M059J (cell line): Measurements from ENCODE around the gene FGD1. TPM values are rescaled to one million over a fixed set of nuclear protein-coding genes. Genes with fewer than 3 reads are reported as not detected.
A peak's percentile ranks its signal among the peaks of the same experiment; 100 is the strongest.

ENCODE experiments used
- DNase-seq: peaks from one replicate; pipeline ENCODE4 v3.0.0-alpha.2; 2012; ENCODE audit warnings: low read depth
- total RNA-seq: library from RNA; depleted of rRNA; stranded (reverse); fragments of >200 nt; shearing (Covaris generic); gene quantifications from 2 replicates; pipeline ENCODE4 v1.2.3, GENCODE V29; 2014

The FGD1 gene
- total RNA-seq, 1 experiment from 2014 or later: 10.4 TPM

DNA sequence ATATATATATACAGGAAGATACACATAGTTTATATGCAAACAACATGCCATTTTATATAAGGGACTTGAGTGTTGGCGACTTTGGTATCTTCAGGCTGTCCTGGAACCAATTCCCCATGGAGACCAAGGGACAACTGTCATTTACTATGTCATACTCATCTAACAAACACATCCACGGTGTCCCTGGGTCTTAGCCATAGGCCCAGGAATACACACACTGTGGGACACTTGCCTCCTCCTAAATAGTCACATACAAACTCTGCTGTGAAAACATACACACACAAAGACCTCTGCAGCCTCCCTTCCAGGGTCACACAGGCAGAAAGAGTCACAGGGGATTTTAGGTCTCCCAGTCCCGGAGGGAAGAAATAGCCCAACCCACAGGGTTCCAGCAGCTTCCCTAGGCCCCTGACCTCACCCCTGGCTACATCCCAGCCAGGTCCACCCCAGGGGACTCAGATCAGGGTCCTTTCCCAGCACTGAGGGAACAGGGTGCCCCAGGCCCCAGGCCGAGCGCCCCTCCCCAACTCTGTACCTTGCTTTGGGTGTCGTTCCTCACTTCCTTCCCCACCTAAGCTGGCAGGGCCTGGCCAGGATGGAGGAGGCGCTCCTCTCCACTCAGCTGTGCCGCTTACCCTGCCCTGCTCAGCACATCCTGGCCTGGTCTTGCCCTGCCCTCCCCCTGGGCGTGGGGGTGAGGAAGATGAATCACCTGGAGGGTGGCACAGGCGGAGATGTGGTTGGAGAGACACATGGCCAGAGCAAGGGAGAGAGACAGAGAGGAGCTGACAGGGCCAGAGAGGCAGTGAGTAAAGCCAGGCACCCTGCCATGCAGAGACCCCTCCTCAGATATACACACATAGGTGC lies 21.8 kb downstream of the FGD1 start:
- peak; percentile 74 for DNase-seq

GRCh38 chrX:54470054-54470760 lies 25.8 kb downstream of the FGD1 start:
- DNase-seq: no peak

DNA sequence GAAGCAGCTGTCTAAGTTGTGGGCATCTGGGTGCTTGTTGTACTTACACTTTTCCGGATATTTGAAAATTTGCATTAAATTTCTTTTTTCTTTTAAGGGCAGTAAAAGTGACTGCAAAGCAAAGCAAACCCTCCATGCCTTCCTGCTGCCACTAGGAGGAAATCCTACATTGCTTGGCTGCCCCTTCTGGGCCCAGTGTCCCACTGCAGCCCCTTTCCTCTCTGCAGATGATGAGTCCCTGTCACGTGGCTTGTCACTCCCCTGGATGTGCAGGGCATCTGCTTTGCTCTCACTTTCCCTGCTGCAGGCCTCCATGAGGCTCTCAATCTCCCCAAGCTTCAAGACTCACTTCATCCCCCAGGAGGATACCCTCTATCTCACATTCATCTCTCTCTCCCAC lies 43.1 kb downstream of the FGD1 start:
- DNase-seq: peak; percentile 25

- DNase-seq: no peak
Measured at GRCh38 chrX:54449929-54450328, 46.1 kb downstream of the FGD1 start.

- DNase-seq: peak; percentile 15
Measured at GRCh38 chrX:54447461-54447860, 48.6 kb downstream of the FGD1 start.

- DNase-seq: no peak
Measured at GRCh38 chrX:54446084-54446483, 50.0 kb downstream of the FGD1 start.

DNA sequence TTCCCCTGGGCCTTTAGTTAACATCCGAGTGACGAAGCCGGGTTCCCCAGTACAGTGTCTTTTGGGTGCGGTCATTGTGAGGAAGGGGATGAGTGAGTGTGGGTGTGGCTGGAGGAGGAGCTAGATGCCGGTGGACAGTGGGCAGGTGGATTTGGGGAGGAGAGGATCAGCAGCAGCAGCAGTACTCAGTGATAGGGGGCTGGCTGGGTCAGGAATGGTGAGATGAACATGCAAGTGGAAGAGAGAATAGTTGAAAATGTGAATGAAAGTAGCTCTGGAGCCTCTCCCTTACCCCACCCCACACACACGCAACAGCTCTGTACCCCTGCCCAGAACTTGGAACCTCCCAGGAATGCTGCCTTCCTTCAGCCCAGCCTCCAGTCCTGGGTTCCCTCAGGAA lies 51.3 kb downstream of the FGD1 start:
- DNase-seq: no peak

GRCh38 chrX:54442790-54443189 lies 53.2 kb downstream of the FGD1 start:
- DNase-seq: no peak

DNA sequence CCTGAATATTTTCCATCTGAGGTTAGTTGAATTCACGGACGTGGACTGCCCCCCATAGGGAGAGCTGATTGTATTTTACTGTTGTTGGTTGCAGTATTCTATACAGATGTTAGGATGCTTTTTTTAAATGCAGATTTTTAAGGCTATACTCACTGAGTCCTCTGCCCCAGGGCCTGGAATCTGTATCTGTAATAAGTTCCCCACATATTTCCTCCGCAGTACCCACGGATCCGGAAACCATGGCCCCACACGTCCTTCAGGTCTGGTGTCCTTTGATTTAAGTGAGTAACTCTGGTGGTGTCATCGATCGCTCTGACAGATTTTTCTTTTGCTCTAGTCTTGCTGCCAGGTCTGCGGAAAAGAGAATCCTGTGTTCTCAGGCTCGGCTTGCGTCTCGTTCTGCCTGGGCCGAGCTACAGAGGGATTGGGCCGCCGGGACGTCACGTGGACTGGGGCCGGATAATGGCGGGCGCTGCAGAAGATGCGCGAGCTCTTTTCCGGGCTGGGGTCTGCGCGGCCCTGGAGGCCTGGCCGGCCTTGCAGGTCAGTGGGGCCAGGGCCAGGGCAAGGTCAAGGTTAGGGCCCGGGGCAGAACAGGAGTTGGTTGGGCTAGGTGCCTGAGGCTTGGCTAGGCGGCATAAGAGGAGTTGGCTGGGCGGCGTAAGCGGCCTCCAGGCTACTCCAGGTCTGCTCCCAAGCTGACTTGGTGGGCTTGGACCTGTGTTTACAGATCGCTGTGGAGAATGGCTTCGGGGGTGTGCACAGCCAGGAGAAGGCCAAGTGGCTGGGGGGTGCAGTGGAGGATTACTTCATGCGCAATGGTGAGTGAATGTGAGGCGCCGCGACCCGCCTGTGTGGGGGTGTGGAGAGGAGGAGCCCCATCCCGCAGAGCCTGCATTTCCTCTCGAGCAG lies 55.8 kb downstream of the FGD1 start, which contains the start of gene TSR2:
Gene TSR2 (plus strand): TSS at position 445 of the 912 bp plus-strand sequence. CDS start 18 bp downstream, at position 463.
- DNase-seq: peak; percentile 92

DNA sequence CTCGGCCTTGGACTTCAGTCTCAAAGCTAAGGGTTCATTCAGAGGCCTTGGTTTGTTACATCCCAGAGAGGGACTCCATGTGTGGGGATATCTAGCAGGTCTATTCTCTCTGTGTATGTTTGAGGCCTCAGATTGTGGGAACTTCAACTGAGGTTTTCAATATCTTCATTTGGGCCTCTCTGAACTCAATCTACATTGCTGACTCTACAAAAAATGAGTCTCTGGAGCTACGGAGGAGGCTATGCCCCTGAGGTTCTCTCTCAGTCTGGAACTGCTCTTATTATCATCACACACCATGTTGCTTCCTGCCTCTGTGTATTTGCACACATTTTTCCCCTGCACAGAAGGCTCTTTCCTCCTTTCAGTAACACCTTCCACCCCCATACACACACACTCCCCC lies 60.9 kb downstream of the FGD1 start:
- DNase-seq: no peak

DNA sequence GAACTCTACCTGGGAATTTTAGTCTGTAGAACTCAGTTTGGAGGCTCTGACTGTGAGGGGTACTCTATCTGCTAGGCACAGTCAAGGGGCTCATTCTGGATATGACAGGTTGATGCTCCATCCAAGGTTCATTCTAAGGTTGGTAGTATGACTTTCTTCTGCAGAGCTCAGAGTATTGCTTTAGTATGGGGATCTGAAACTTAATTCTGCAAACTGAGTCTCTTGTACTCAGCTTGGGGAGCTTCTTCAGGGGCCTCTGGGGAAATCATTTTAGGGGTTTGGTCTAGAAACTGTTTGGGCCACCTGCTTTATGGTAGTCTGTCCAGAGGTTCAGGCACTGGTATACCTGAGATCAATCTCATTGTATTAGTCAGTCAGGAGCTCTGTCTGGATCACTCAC lies 65.5 kb downstream of the FGD1 start:
- no peak for DNase-seq

DNA sequence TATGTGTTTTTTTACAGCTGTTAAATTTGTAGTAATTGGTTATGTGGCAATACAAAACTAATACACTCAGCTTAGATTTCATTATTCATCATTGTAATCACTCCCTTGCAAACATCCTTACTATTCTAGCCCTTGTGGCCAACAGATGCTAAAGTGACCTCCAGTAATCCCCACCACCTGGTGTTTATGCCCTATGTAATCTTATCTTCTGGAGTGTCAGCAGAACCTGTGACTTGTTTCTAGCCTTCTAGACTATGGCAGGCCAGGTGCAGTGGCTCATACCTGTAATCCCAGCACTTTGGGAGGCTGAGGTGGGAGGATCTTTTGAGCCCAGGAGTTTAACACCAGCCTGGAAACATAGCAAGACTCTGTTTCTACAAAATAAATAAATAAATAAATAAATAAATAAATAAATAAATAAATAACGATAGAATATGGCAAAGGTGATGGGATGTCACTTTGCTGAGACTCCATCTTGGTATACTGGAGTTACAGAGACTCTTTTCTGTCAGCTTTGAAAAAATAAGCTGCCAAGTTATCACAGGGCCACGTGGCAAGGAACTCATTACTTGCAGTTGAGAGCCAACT lies 68.1 kb downstream of the FGD1 start:
- no peak for DNase-seq

DNA sequence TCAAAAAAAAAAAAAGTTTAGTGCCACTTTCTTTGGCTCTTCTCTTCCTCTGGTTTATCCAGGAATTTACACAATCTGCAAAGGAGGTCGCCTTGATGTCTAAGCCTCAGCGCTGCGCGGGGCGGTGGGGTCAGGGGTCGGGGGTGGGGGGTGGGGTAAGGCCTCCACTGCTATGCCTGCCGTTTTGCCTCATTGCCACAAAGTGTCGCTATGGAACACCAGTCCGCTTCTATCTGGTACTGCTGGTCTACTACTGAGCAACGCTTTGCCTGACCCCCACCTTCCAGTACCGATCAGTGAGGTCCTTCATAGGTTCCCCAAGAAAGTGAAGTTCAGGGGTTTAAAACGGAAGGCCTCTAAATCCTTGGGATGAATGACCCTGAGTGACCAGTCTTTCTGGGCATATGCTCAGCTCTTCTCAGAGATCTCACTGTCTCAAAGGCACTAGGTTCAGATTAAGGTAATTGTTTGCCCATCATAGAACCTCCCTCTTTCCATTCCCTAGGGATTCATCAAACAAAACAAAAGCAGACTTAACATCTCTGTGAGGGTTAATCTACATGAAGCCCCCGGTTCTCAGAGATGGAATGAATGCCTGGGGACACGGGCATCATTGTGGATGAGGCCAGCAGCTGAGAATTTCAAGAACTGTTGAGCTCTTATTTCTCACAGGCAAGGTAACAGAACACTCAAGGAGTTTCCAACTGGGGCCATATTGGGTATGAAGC lies 72.7 kb downstream of the FGD1 start:
- no peak for DNase-seq

GRCh38 chrX:54422168-54422567 lies 73.9 kb downstream of the FGD1 start:
- DNase-seq: no peak

DNA sequence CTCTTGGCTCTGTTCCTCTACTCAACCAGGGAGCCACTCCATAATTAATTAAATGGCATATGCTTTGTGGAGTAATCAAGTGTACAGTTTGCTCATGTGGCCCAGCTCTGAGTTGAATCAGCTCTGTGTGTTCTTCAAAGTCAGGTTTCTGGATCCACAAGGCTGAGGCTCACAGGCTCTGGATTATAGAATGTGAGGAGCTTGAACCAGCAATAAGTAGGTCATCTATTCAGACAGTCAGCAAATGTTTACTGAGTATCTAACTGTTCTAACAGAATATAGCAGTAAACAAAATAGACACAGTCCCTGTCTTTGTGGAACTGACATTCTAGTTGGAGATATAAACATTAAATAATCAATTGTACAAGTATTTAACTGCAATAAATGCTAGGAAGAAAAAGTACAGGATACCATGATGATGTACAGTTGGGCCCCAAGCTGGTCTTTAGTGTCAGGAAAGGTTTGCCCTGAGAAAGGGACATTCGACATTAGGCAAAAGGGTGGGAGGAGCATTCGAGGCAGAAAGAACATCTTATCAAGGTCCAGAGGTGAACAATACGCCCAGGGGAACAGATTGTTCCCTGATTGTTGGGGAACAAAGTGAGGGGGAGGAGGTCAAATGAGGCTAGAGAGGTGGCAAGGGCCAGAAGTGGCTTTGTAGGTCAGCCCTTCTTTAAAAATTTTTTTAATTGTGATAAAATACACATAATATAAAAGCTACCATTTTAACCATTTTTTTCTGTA lies 76.3 kb downstream of the FGD1 start:
- no peak for DNase-seq

DNA sequence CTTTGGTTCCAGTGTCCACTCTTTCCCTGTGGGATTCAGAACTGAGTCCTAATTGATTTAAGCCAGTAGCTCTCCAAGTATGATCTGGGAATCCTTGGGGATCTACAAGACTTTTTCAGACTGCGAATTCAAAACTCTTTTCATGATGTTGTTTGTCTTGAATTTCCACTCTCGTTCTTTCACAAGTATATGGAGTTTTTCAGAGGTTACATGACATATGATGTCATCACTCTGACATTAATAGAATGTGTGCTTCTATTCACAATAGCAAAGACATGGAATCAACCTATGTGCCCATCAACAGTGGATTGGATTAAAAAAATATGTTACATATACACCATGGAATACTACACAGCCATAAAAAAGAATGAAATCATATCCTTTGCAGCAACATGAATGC lies 79.1 kb downstream of the FGD1 start:
- no peak for DNase-seq

- peak; percentile 44 for DNase-seq
Measured at GRCh38 chrX:54415534-54416350, 80.3 kb downstream of the FGD1 start.

- peak; percentile 4 for DNase-seq
Measured at GRCh38 chrX:54413753-54414152, 82.3 kb downstream of the FGD1 start.

- no peak for DNase-seq
Measured at GRCh38 chrX:54411732-54412131, 84.3 kb downstream of the FGD1 start.
